Measurements from ENCODE around the gene HNRNPUL1.

The HNRNPUL1 gene

DNA sequence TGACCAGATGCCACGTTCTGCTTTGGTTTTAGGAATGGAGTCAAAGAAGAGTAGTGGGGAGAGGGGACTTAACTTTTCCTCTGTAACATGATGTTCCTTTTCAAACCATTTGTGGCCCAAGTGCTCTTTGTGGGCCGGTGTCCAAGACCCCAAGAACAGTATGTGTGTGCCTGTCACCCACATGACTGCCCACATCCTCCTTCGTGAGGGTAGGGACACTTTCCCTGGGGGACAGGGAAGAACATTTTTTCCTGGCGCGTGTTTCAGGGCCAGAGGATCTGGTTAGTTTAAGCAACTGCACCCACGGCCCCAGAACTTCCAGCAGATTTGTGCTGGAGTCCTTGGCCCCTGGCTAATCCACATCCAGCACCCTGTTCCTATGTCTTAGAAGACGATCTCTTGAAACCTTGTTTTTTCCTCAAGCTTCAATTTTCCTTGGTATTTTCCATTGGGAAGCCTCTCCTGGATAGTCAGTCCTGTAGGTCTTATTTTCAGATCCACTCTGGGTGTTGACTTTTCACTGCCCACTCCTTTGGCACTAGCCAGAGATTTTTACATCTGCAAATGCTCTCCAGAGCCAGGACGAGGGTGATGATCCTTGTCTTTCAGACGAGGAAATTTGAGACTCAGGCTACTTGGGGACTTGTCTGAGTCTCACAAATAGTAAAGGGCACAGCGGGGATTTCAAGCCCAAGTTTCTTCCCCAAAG is 35.0 kb downstream of the HNRNPUL1 start:
- no peak for TF ChIP-seq CTCF (IDR thresholded peaks at IDR 0.05; ENCODE audit: low read depth, low read length)
- Histone ChIP-seq H3K36me3 (peaks cover 100% of the 10 kb centered on the region), H3K4me3 (ENCODE audit: low read depth, low read length) (no peak overlapping the region), H3K27me3 (ENCODE audit: insufficient read depth, low read depth, severe bottlenecking) (no peaks in the 10 kb centered on the region), H3K27ac (no peak overlapping the region), H3K9me3 (ENCODE audit: severe bottlenecking) (no peaks in the 10 kb centered on the region)
- DNase-seq: no peak

DNA sequence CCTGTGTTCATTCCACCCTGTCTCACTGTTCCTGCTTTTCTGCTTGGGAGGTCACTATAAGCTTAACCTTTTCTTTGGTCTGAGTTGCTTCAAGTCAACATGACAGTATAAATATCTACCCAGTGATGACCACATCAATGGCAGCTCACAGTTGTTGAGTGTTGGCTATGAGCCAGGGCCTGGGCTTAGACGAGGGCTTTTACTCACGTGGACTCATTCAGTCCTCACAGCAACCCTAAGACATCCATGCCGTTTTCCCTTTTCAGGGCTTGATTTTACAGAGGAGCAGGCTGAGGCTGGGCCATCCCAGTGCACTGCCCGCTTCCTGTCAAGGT is 35.5 kb downstream of the HNRNPUL1 start:
- Histone ChIP-seq H3K4me3 (ENCODE audit: low read depth, low read length) (no peak overlapping the region), H3K9me3 (ENCODE audit: severe bottlenecking) (no peaks in the 10 kb centered on the region), H3K36me3 (peaks cover 100% of the 10 kb centered on the region), H3K27ac (no peak overlapping the region), H3K27me3 (ENCODE audit: insufficient read depth, low read depth, severe bottlenecking) (no peaks in the 10 kb centered on the region)
- no peak for TF ChIP-seq CTCF (IDR thresholded peaks at IDR 0.05; ENCODE audit: low read depth, low read length)
- no peak for DNase-seq

- Histone ChIP-seq H3K36me3 (peaks cover 99% of the 10 kb centered on the region), H3K27ac (no peak overlapping the region), H3K4me3 (ENCODE audit: low read depth, low read length) (no peak overlapping the region), H3K9me3 (ENCODE audit: severe bottlenecking) (no peaks in the 10 kb centered on the region), H3K27me3 (ENCODE audit: insufficient read depth, low read depth, severe bottlenecking) (no peaks in the 10 kb centered on the region)
- no peak for DNase-seq
- TF ChIP-seq CTCF (IDR thresholded peaks at IDR 0.05; ENCODE audit: low read depth, low read length): no peak
These were observed 36.4 kb downstream of the HNRNPUL1 start for GRCh38 chr19:41300555-41300954.

DNA sequence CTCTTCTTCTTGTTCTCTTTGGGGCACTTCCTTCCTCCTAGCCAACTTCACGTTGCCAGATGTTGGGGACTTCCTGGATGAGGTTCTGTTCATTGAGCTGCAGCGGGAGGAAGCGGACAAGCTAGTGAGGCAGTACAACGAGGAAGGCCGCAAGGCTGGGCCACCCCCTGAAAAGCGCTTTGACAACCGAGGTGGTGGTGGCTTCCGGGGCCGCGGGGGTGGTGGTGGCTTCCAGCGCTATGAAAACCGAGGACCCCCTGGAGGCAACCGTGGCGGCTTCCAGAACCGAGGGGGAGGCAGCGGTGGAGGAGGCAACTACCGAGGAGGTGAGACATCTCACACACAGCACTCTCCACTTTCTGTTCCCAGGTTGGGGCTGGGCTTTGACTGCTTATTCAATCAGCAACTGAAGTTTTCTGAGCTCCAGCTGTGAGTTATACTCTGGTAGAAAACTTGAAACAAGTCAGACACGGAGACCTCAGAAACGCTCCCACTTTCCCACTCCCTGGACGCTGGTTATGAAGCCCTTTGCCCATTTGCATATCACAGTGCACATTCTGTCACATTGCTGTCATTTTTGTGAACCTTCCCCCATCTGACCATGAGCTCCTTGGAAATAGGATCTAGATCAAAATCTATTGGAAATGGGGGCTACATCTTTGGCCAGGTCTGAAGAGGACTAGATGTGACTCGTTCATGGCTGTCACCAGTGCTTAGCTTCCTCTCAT is 38.6 kb downstream of the HNRNPUL1 start:
- Histone ChIP-seq H3K27me3 (ENCODE audit: insufficient read depth, low read depth, severe bottlenecking) (no peaks in the 10 kb centered on the region), H3K36me3 (peaks cover 95% of the 10 kb centered on the region), H3K4me3 (ENCODE audit: low read depth, low read length) (no peak overlapping the region), H3K27ac (no peak overlapping the region), H3K9me3 (ENCODE audit: severe bottlenecking) (no peaks in the 10 kb centered on the region)
- TF ChIP-seq CTCF (IDR thresholded peaks at IDR 0.05; ENCODE audit: low read depth, low read length): no peak
- no peak for DNase-seq

DNA sequence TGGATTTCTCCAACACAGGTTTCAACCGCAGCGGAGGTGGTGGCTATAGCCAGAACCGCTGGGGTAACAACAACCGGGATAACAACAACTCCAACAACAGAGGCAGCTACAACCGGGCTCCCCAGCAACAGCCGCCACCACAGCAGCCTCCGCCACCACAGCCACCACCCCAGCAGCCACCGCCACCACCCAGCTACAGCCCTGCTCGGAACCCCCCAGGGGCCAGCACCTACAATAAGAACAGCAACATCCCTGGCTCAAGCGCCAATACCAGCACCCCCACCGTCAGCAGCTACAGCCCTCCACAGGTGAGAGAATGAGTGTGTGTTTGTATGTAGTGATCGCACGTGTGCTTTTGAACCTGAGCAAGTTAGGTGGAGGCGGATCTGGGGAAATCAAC is 39.8 kb downstream of the HNRNPUL1 start:
- no peak for DNase-seq
- no peaks in the 10 kb centered on the region for H3K27me3 ChIP-seq (ENCODE audit: insufficient read depth, low read depth, severe bottlenecking)
- H3K27ac ChIP-seq: no peak overlapping the region
- peaks cover 93% of the 10 kb centered on the region for H3K36me3 ChIP-seq
- H3K4me3 ChIP-seq (ENCODE audit: low read depth, low read length): no peak overlapping the region
- no peaks in the 10 kb centered on the region for H3K9me3 ChIP-seq (ENCODE audit: severe bottlenecking)
- TF ChIP-seq CTCF (IDR thresholded peaks at IDR 0.05; ENCODE audit: low read depth, low read length): no peak
